IPS DF 6.9 (cell line): Measurements from ENCODE around the gene ZNF839.

ENCODE experiments used
- DNase-seq: peaks from one replicate; pipeline ENCODE4 v3.0.0-alpha.2; 2013; ENCODE audit warnings: low read depth, low spot score
- H3K27ac ChIP-seq: one replicate; pipeline ENCODE4 v1.5.1; 2013; ENCODE audit warnings: low read length, control low read depth
- H3K27me3 ChIP-seq: 2 replicates; pipeline ENCODE4 v1.6.1; 2013; ENCODE audit warnings: mild to moderate bottlenecking, low read length; ENCODE audit not compliant: control insufficient read depth, insufficient read depth
- H3K36me3 ChIP-seq: 2 replicates; pipeline ENCODE4 v1.6.1; 2013; ENCODE audit warnings: low read length; ENCODE audit not compliant: control insufficient read depth, insufficient read depth
- H3K4me1 ChIP-seq: 2 replicates; pipeline ENCODE4 v1.6.1; 2013; ENCODE audit warnings: low read length; ENCODE audit not compliant: control insufficient read depth, insufficient read depth
- H3K4me3 ChIP-seq: 2 replicates; pipeline ENCODE4 v1.5.1; 2013; ENCODE audit warnings: mild to moderate bottlenecking, low read length
- H3K9me3 ChIP-seq: 2 replicates; pipeline ENCODE4 v1.6.1; 2013; ENCODE audit warnings: low read length, inconsistent platforms; ENCODE audit not compliant: control insufficient read depth, insufficient read depth
- WGBS: extraction: QIAGEN DNeasy Blood & Tissue Kit; methylation state at CpG from one replicate; pipeline ENCODE4 v1.1.7; 2013; ENCODE audit warnings: mixed read lengths, missing lambda C conversion rate; ENCODE audit not compliant: insufficient read length, insufficient coverage; 5-methylcytosine and 5-hydroxymethylcytosine counted together

The ZNF839 gene

GRCh38 chr14:102319351-102320032 is at the start of gene ZNF839:
Gene ZNF839 (plus strand): TSS chr14:102319746. CDS start chr14:102319766, 20 bp downstream.
- peak within 1 kb of the TSS; percentile 82 for H3K4me3 ChIP-seq
- DNase-seq: peak; percentile 64
- WGBS: no CpG with 5 or more reads among the region's 71 CpGs
- H3K36me3 ChIP-seq: no peaks in the 10 kb centered on the region; the same call in 1 of the 2 replicates
- H3K4me1 ChIP-seq: no peaks in the 10 kb centered on the region
- no peak within 1 kb of the TSS for H3K27ac ChIP-seq
- H3K9me3 ChIP-seq: no peaks in the 10 kb centered on the region
- no peaks in the 10 kb centered on the region; the same call in 1 of the 2 replicates for H3K27me3 ChIP-seq

- no peak for DNase-seq
- no peak overlapping the region for H3K27ac ChIP-seq
- no CpG with 5 or more reads among the region's 5 CpGs for WGBS
Observed at GRCh38 chr14:102272392-102272791, 47.2 kb upstream of the ZNF839 start.

GRCh38 chr14:102275866-102276265 is 43.7 kb upstream of the ZNF839 start:
- DNase-seq: no peak
- Histone ChIP-seq H3K4me1 (no peaks in the 10 kb centered on the region), H3K27me3 (no peaks in the 10 kb centered on the region), H3K4me3 (no peak overlapping the region), H3K9me3 (no peaks in the 10 kb centered on the region), H3K27ac (no peak overlapping the region), H3K36me3 (no peaks in the 10 kb centered on the region)
- WGBS: no CpG with 5 or more reads among the region's 7 CpGs

More at GRCh38 chr14:102272392-102272791, 47.2 kb upstream of the ZNF839 start:
- Histone ChIP-seq H3K9me3 (no peaks in the 10 kb centered on the region), H3K4me3 (no peak overlapping the region), H3K36me3 (no peaks in the 10 kb centered on the region), H3K27me3 (no peaks in the 10 kb centered on the region), H3K4me1 (no peaks in the 10 kb centered on the region)

- no peaks in the 10 kb centered on the region for H3K27me3 ChIP-seq
- H3K4me3 ChIP-seq: no peak overlapping the region
- no peaks in the 10 kb centered on the region for H3K4me1 ChIP-seq
- no peak for DNase-seq
- no peaks in the 10 kb centered on the region for H3K9me3 ChIP-seq
- no CpG with 5 or more reads among the region's 7 CpGs for WGBS
- H3K36me3 ChIP-seq: no peaks in the 10 kb centered on the region
- no peak overlapping the region for H3K27ac ChIP-seq
Observed at GRCh38 chr14:102277874-102278630, 41.5 kb upstream of the ZNF839 start.

GRCh38 chr14:102278631-102278935 is 41.0 kb upstream of the ZNF839 start:
- Histone ChIP-seq H3K36me3 (no peaks in the 10 kb centered on the region), H3K27ac (no peak overlapping the region), H3K27me3 (no peaks in the 10 kb centered on the region), H3K4me3 (no peak overlapping the region), H3K4me1 (no peaks in the 10 kb centered on the region), H3K9me3 (no peaks in the 10 kb centered on the region)
- no CpG with 5 or more reads among the region's 6 CpGs for WGBS
- DNase-seq: no peak

- Histone ChIP-seq H3K4me1 (no peaks in the 10 kb centered on the region), H3K36me3 (no peaks in the 10 kb centered on the region), H3K27me3 (no peaks in the 10 kb centered on the region), H3K9me3 (no peaks in the 10 kb centered on the region), H3K27ac (no peak overlapping the region), H3K4me3 (no peak overlapping the region)
- DNase-seq: no peak
- WGBS: no CpG with 5 or more reads among the region's 3 CpGs
Observed at GRCh38 chr14:102279282-102279681, 40.3 kb upstream of the ZNF839 start.

- Histone ChIP-seq H3K4me1 (no peaks in the 10 kb centered on the region), H3K36me3 (no peaks in the 10 kb centered on the region), H3K9me3 (no peaks in the 10 kb centered on the region), H3K27me3 (no peaks in the 10 kb centered on the region), H3K4me3 (no peak overlapping the region), H3K27ac (no peak overlapping the region)
- DNase-seq: no peak
- no CpG with 5 or more reads among the region's 8 CpGs for whole genome bisulfite sequencing
Observed at GRCh38 chr14:102279688-102280348, 39.7 kb upstream of the ZNF839 start.

- Histone ChIP-seq H3K4me1 (no peaks in the 10 kb centered on the region), H3K36me3 (no peaks in the 10 kb centered on the region), H3K9me3 (no peaks in the 10 kb centered on the region), H3K27me3 (no peaks in the 10 kb centered on the region), H3K4me3 (no peak overlapping the region), H3K27ac (no peak overlapping the region)
- WGBS: no CpG with 5 or more reads among the region's 8 CpGs
- no peak for DNase-seq
Observed at GRCh38 chr14:102280376-102280962, 39.1 kb upstream of the ZNF839 start.

GRCh38 chr14:102282751-102283465 is 36.6 kb upstream of the ZNF839 start:
- no peaks in the 10 kb centered on the region for H3K4me1 ChIP-seq
- WGBS: no CpG with 5 or more reads among the region's 9 CpGs

GRCh38 chr14:102283631-102284129 is 35.9 kb upstream of the ZNF839 start:
- no peaks in the 10 kb centered on the region for H3K36me3 ChIP-seq
- H3K27ac ChIP-seq: no peak overlapping the region
- no peaks in the 10 kb centered on the region for H3K4me1 ChIP-seq
- H3K4me3 ChIP-seq: no peak overlapping the region
- WGBS: no CpG with 5 or more reads among the region's 2 CpGs
- no peaks in the 10 kb centered on the region for H3K9me3 ChIP-seq
- no peak for DNase-seq
- no peaks in the 10 kb centered on the region for H3K27me3 ChIP-seq

More at GRCh38 chr14:102282751-102283465, 36.6 kb upstream of the ZNF839 start:
- Histone ChIP-seq H3K27ac (no peak overlapping the region), H3K27me3 (no peaks in the 10 kb centered on the region), H3K9me3 (no peaks in the 10 kb centered on the region), H3K4me3 (no peak overlapping the region), H3K36me3 (no peaks in the 10 kb centered on the region)
- DNase-seq: no peak
